ENCODE measurements around the gene THEMIS2. TPM values are rescaled to one million over a fixed set of nuclear protein-coding genes. Genes with fewer than 3 reads are reported as not detected.

The THEMIS2 gene
- total and polyA plus RNA-seq, 9 of the 15 experiments (the other 6 are each of a cell fraction or from before 2014, with no cell fraction given), result 2.3 to 12.7 (median 8.0) TPM

DNA sequence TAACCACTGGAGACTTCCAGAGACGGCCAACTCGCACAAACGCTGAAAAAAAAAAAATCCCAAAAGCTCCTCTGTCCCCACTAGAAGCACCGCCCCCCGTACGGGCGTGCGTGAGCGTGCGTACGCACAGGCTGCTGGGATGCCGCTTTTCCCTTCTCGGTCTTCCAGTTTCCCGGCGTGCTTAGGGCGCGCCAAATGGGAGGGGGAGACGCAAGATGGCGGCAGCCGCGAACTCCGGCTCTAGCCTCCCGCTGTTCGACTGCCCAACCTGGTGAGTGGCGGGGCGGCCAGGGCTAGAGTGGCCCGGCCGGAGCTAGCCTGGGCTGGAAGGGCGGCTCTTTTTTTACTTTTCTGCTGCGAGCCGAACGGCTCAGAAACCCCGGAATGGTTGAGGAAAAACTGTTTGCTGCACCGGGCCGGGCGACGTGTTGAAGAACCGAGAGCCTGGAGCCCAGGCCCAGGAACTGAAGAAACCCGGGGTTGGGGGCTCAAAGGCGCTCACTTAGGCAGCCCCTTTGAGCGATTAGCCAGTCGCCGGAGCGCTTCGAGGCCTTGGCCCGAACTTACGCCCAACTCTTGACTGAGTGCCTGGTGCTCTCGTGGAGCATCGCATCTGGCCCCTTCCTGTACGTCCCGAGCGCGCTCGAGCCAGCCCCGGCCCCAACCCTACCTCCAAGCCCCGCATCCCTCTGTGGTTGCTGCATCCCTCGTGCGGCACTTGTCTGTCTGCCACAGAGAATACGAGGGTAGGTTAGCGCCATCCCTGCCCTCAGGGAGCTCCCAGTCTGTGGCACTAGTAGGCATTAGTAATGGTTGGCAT lies 41.5 kb upstream of the THEMIS2 start, which contains the start of gene PPP1R8:
TSS of gene PPP1R8 (plus strand) at position 162 of the 820 bp plus-strand sequence. CDS start at position 216, 54 bp downstream.
- Histone ChIP-seq H3K9me1 (ENCODE audit: control insufficient read depth, insufficient read depth, low read length) (no peaks in the 10 kb centered on the region), H3K9me3 (replicated peaks; ENCODE audit: control insufficient read depth, insufficient read depth, low read depth, low read length) (no peaks in the 10 kb centered on the region), H3K36me3 (ENCODE audit: control insufficient read depth, insufficient read depth, low read length) (peaks cover 39% of the 10 kb centered on the region), H3K9ac (ENCODE audit: insufficient read depth in 1 of 2, low read depth in 2 of 2, low read length in 2 of 2) (peak within 1 kb of the TSS; percentile 88 to 96), H3K4me2 (ENCODE audit: insufficient read depth, low read length) (peak within 1 kb of the TSS; percentile 95), H2AFZ (ENCODE audit: low read depth, low read length) (peak within 1 kb of the TSS; percentile 98), H4K20me1 (replicated peaks; ENCODE audit: control insufficient read depth, insufficient read depth, low read length) (no peaks in the 10 kb centered on the region), H3K4me3 (peak within 1 kb of the TSS; percentile 61), H3K27ac (ENCODE audit: extremely low read depth, low read depth, low read length) (peak within 1 kb of the TSS; percentile 82), H3K4me1 (replicated peaks in 1 of 2; ENCODE audit: control insufficient read depth in 2 of 2, insufficient read depth in 2 of 2, low read length in 2 of 2) (peaks cover 7 to 14% of the 10 kb centered on the region in 2 experiments; a peak in 3 of 5 replicates), H3K27me3 (ENCODE audit: control insufficient read depth in 2 of 2, insufficient read depth in 2 of 2, low read length in 2 of 2) (no peaks in the 10 kb centered on the region), H3K79me2 (ENCODE audit: control insufficient read depth, insufficient read depth, low read length) (peaks cover 58% of the 10 kb centered on the region)
- CTCF ChIA-PET (ENCODE audit: low intra/inter-chr PET ratio), result no interaction called here
- FAIRE-seq, result peak; percentile 95
- peak; percentile 99 for ATAC-seq
- WGBS (ENCODE audit: insufficient coverage, low coverage, missing lambda C conversion rate), result under 1% methylated on average over 55 of the region's 60 CpGs
- in situ Hi-C loops (cut with MboI) (no loop called here), intact Hi-C loops (cut with micrococcal nuclease) (loop anchor here (5.0 kb wide), 2 partner anchors 59 to 164 kb away; partner anchors contain the start of gene STX12)
- no TSS peak for BruUV-seq (replicated peaks)
- DNase-seq (ENCODE audit: extremely low read depth in 1 of 4, low spot score in 3 of 4), result peak; percentile 90 to 99 (median 93)
- POLR2A ChIA-PET, result interaction anchor here (0.6 to 3.5 kb wide), 23 partner anchors 10 to 485 kb away, joined by 3 to 28 read pairs (median 4); partner anchors contain the start of gene STX12
- TF ChIP-seq ZMIZ1 (IDR thresholded peaks at IDR 0.05; ENCODE audit: low read depth in 2 of 2, low read length in 2 of 2) (peak in 1 of 2 experiments; percentile 83; a peak in 2 of 4 replicates), ATF7 (IDR thresholded peaks at IDR 0.05) (peak; percentile 68), PREB (CRISPR knock-in tag; IDR thresholded peaks at IDR 0.05) (0 out of 2 replicates have a peak, but pooled peaks have one; percentile 21), GATAD2A (IDR thresholded peaks at IDR 0.05) (no peak), ZNF830 (CRISPR knock-in tag; IDR thresholded peaks at IDR 0.05) (0 out of 2 replicates have a peak, but pooled peaks have one; percentile 27), CTBP1 (IDR thresholded peaks at IDR 0.05; ENCODE audit: borderline replicate concordance) (peak; percentile 71; the same call in 1 of the 2 replicates), ZBTB2 (IDR thresholded peaks at IDR 0.05) (peak; percentile 98), ZNF316 (IDR thresholded peaks at IDR 0.05) (peak; percentile 90), MYC (IDR thresholded peaks at IDR 0.05; ENCODE audit: low read depth, low read length) (peak; percentile 69; the same call in 1 of the 2 replicates), MYC (CRISPR knock-in tag; IDR thresholded peaks at IDR 0.05; ENCODE audit: borderline replicate concordance, low read depth) (0 out of 2 replicates have a peak, but pooled peaks have one; percentile 49), NBN (IDR thresholded peaks at IDR 0.05; ENCODE audit: low read depth) (no peak), ZNF217 (CRISPR knock-in tag; IDR thresholded peaks at IDR 0.05) (no peak)
- TF ChIP-seq, protein P1, sequence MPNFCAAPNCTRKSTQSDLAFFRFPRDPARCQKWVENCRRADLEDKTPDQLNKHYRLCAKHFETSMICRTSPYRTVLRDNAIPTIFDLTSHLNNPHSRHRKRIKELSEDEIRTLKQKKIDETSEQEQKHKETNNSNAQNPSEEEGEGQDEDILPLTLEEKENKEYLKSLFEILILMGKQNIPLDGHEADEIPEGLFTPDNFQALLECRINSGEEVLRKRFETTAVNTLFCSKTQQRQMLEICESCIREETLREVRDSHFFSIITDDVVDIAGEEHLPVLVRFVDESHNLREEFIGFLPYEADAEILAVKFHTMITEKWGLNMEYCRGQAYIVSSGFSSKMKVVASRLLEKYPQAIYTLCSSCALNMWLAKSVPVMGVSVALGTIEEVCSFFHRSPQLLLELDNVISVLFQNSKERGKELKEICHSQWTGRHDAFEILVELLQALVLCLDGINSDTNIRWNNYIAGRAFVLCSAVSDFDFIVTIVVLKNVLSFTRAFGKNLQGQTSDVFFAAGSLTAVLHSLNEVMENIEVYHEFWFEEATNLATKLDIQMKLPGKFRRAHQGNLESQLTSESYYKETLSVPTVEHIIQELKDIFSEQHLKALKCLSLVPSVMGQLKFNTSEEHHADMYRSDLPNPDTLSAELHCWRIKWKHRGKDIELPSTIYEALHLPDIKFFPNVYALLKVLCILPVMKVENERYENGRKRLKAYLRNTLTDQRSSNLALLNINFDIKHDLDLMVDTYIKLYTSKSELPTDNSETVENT (CRISPR knock-in tag; IDR thresholded peaks at IDR 0.05), result peak; percentile 86
